GM18499 (cell line): Measurements from ENCODE around the gene CMTM8.

Source experiments
- ATAC-seq: cut with Tn5 transposase; IDR thresholded peaks from one replicate; pipeline ENCODE4 v1.9.1; 2021; ENCODE audit warnings: moderate number of reproducible peaks; ENCODE audit not compliant: insufficient read depth, unreplicated experiment

The CMTM8 gene

DNA sequence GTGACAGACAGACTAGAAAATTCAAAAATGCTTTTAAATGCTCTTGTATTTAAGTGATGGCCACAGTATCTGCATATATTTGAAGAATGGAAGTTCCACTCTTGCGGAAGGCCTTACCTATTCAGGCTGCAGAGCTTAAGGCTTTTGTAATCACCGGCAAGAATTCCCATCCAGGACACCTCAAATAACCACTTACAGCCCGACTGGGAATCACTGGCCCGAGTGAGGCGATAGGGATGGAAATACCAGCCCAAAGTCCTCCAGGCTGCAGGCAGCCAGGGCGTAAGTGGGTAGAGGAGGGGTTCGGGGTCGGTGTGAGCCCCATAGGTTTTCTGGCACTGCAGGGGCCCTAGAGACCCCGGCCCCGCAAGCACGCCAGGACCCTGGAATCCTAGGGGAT lies 162.6 kb downstream of the CMTM8 start:
- ATAC-seq, result no peak

DNA sequence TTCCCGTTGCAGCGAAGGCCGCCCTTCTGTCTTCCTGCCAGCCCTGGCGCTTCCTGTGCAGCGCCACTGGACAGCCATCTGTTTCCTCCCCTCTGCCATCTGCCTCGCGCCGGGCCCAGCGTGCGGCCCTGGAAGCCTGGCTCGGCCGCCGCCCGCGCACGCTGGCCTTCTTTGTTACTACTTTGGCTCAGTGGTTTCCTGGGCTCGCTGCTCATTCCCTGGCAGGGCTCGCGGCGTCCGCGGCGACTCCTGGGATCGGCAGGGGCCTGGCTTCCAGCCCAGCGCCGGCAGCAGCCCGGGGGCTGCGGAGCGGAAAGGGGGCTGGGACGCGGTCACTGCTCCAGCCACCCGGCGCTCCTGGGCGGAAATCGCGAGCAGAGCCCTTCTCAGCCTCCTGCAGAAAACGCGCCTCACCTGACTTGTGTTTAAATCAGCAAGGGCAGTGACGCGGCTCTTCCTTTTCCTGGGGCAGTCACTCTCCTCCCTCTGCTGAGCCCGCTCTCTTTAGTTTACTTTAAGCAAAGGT lies 163.1 kb downstream of the CMTM8 start:
- ATAC-seq, result no peak

DNA sequence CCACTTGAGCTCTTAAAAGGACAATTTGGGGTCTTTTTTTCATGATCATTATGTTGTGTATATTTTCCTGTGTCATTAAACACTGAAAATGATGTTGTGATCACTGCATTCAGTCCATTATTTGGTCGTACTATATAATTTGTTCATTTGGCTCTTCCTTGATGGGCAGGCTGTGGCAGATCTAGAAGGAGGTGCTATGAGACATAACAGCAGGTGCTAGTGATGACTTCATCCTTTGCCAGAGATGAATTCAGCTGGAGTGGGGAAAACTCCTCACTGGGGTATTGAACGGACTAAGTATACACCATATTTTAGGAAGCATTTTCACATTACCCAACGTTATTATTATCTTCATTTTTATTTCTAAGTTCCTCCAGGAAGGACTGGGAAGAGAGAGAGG lies 165.2 kb downstream of the CMTM8 start:
- ATAC-seq, result no peak

DNA sequence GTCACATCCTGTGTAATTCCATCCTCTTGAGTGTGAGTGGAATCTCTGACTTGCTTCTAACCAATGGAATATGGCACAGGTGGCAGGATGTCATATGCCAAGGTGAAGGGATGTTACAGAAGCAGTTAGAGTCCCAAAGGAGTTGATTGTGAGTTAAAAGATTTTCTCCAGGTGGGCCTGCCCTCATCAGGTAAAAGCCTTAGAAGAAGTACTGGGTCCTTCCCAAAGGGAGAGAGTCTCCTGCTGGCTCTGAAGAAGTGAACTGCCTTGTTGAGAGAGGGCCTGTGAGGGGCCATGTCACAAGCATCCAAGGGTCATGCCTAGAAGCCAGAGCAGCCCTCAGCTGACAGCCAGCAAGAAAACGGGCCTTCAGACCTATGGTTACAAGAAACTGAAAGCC lies 166.2 kb downstream of the CMTM8 start:
- no peak for ATAC-seq

DNA sequence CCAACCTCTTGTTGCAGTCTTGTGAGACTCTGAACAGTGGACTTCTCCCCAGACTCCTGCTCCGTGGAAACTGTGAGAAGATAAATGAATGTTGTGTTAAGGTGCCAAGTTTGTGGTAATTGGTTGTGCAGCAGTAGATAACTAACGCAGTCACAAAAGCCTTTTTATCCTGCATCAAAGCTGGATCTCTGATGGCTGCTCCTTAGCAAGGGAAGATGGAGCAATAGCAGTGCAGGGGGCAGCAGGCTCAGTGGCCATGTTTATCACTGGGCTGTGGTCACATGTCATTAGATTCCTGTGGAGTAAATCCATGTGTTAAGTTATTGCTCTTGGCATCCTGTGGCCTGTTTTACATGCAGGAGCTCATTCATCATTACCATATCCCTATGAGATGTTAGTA lies 166.7 kb downstream of the CMTM8 start:
- no peak for ATAC-seq

DNA sequence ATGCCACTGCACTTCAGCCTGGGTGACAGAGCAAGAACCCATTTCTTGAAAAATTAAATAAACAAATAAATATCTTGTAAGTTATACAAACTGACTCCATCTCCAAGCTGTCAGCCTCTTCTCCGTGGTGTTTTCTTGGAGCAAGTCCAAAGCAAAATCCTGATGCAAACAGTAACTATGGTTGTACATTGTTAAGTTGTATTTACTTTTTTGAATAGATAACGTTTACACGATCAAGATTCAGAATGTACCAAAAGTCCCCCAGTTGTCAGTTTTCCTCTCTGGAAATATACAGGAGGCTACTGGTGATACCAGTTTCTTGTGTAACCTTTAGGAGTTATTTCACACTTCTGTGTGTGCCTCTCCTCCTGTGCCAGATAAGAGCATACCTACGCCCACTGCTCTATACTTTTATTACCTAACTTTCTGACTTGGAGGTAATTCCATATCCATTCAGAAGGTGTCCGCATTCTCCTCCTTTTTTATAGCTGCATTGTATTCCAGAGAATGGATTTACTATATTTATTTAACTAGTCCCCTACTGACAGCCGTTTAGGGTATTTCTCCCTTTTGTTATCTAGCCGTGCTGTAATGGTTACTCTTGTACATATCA lies 167.3 kb downstream of the CMTM8 start:
- ATAC-seq, result no peak

DNA sequence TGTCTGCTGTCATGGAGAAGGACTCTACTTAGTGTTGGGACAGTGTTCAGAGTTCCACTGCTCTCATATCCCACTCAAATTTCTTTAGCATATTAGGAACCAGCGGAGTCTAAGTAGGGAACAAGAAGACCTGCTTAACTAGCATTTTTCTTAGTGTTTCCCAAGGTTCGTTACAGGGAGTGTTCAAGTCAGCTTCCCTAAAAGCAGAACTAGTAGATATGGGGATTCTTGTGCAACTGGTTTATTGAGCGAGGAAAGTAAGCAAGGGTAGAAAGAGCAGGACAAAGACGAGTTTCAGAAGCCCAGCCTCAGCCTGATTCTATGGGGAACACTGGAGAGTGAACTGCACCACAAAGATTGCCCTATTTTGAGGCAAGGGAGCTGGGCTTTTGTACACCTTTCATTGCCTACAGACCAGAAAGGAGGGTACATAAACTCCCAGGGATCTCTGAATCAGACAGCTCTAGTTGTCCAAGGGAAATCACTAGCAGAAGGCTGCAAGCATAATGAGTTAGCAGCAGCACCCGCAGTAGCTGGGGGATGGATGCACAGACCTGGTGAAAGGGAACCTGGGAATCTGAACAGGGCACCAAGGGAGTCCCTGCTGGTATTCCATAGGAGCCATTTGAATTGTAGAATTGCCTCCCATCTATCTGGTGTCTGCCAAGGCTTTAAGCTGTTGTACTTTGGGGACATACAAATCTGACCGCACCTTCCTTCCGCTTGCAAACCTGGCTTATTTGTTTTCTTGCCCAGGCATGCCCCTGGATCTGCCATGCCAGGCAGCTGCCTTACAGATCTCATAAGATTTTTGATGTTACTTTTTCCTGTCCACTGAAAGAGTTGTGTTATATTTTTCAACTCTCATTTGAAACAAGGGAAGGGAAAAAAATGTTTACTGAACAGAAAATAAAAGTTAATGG lies 168.3 kb downstream of the CMTM8 start:
- ATAC-seq, result no peak

DNA sequence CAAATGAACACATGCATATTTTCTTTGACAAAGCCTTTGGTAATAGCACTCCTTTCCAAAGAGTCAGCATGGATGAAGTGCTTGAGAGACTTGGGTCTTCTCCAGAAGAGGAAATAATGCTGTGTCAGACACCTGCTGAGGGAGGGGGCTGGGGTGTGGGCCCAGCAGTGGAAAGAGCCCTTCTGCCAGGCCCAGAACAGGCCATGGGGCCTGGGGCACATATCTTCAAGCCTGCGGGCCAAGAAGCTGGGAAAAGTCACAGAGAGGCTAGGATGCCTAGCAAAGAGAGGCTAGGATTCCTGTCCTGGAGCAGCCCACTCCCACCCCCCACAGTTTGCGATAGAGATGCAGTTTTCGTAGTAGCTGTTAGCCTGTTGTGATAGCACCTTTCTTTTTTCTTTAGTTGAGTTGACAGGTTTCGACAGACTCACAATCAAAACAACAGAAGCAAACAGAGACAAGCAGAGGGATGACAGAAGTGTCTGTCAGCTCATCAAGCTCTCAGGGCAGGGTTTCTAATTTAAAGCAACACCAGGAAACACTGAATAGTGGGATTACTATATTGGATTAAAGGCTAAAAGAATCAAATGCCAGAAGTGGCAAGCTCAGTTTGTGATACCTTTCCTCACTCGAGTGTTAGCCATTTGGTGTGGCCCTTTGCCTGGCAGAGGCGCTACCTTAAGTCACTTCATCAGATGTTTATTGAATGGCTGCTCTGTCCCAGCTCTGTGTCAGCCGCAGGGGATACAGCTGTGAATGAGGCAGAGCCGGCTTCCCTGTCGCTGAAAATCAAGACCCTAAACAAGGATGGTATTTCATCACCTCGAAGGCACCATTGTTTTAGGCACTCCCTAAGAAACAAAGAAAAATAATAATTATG lies 172.1 kb downstream of the CMTM8 start:
- ATAC-seq, result no peak

DNA sequence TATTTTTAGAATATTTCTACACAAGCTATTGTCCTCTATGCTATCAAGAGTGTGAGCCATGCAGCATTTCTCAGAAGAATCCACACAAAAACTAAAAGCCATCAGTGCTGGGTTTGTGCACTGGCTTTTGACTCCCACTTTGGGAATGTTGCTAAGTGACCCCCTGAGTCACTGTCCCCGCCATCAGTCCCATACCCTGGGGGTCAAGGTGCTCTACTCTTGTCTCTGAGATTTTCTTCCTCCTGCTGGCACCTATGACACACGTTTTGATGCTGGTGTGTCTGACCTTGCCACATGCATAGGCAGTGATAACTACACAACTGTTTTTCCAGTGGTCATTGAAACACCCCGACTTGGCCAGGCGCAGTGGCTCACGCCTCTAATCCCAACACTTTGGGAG lies 173.0 kb downstream of the CMTM8 start:
- no peak for ATAC-seq

DNA sequence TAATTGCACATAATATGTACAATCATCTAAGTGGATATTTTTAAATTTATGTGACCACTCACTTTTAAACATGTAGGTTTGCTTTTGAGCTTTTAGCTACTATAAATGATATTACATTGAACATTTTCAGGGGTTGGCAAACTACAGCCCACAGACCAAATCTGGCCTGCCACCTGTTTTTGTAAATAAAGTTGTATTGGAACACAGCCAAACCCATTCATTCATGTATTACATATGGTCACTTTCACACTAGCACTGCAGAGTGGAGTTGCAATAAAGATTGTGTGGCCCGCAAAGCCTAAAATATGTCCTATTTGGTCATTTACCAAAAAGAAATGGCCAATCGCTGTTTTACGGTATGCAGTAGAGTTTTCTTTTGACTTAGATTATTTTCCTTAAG lies 174.4 kb downstream of the CMTM8 start:
- ATAC-seq, result no peak

DNA sequence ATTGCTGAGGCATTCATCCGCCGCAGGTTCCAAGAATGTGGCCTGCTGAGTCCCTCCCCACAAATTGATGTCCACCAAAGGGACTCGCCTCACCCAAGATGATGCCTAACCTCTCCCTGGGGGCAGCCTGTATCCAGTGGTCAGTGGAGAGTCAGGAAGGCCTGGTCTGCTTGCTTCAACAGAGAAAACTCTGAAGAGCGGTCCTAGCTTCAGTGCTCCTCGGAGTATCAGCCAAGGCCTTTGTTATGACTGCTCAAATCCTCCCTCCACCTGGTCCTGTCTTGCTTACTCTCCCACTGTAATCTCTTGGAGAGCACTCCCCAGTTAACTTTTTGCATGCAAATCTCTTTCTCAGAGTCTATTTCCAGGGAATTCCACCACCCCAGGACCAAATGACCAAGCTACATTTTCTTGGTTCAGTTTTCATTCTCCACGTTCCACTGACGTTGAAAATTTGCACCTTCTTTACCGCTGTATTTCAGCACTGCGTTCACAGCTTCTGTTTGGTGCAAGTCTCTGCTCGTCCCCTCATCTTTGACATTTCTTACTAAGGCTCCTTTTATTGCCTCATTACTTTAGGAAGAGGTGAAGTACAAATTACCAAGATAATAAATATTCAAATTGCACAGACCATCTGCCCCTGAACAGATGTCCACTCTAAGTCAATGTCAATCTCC lies 175.5 kb downstream of the CMTM8 start:
- no peak for ATAC-seq

DNA sequence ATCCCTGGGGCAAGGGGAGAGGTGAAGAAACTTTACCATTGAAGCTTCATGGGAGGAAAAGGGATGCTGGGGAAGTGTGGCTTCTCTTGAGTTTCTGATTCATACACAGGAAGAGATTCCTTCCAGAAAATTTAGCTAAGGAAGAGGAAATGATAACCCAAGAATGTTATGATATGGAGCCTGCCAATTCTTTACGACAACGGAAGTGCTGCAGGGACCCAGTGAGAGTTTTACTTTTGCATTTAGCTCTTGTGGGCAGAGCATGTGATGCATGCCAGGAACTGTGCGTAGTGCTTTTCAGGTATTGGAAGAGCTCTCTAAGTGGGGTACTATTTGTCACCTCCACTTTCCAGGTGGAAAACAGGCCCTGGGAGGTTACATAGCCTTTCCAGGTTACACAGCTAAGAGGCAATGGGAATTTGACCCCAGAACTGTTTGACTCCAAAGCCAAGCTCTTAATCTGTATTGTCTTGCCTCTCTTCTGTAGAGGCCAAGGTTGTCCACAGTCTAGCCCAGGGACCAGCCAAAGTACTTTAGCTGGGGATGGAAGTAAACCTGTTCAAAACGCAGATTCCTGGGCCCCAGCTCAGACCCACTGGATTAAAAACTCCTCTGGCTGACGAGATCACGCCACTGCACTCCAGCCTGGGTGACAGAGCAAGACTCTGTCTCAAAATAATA lies 176.2 kb downstream of the CMTM8 start:
- no peak for ATAC-seq

DNA sequence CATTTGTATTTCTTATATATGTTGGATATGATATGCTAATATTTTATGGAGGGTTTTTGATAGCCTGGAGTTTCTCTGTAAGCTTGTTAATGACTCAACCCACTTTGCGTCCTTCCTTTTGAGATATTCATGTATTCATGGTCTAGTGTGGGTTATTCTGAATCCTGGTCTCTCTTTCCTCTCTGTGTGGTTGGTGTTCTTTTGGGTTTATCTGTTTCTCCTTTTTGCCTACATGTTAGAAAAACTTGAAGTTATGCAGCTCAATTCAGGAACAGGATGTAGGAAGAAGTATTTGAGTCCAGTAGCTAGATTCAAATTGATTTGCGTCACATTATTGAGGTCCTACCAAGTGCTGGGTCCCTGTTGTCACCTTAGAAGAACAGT lies 181.3 kb downstream of the CMTM8 start:
- ATAC-seq, result no peak
